Measurements from ENCODE around the gene GLI1.

GLI1 gene

GRCh38 chr12:57459055-57459749 lies 383 bp upstream of the GLI1 start:
- DNase-seq (ENCODE audit: insufficient read length, low spot score) (peak; percentile 81), FAIRE-seq (peak; percentile 92)

GRCh38 chr12:57460468-57460784 lies 841 bp downstream of the GLI1 start:
- DNase-seq (ENCODE audit: insufficient read length, low spot score), result no peak
- FAIRE-seq, result no peak

GRCh38 chr12:57460841-57461275 lies 1.3 kb downstream of the GLI1 start:
- DNase-seq (ENCODE audit: insufficient read length, low spot score), result no peak
- FAIRE-seq, result no peak

- DNase-seq (ENCODE audit: insufficient read length, low spot score), result no peak
- no peak for FAIRE-seq
Measured at GRCh38 chr12:57461276-57461916, 1.8 kb downstream of the GLI1 start.

- FAIRE-seq (no peak), DNase-seq (ENCODE audit: insufficient read length, low spot score) (no peak)
Measured at GRCh38 chr12:57461917-57462250, 2.3 kb downstream of the GLI1 start.

GRCh38 chr12:57462251-57462911 lies 2.8 kb downstream of the GLI1 start:
- DNase-seq (ENCODE audit: insufficient read length, low spot score) (peak; percentile 91), FAIRE-seq (peak; percentile 96)

GRCh38 chr12:57462912-57463253 lies 3.3 kb downstream of the GLI1 start:
- DNase-seq (ENCODE audit: insufficient read length, low spot score), result no peak
- no peak for FAIRE-seq

GRCh38 chr12:57464569-57464968 lies 5.0 kb downstream of the GLI1 start:
- FAIRE-seq (no peak), DNase-seq (ENCODE audit: insufficient read length, low spot score) (no peak)

GRCh38 chr12:57465030-57465746 lies 5.6 kb downstream of the GLI1 start:
- DNase-seq (ENCODE audit: insufficient read length, low spot score) (no peak), FAIRE-seq (no peak)

- DNase-seq (ENCODE audit: insufficient read length, low spot score), result no peak
- no peak for FAIRE-seq
Measured at GRCh38 chr12:57465747-57466505, 6.3 kb downstream of the GLI1 start.

GRCh38 chr12:57467212-57467874 lies 7.8 kb downstream of the GLI1 start:
- DNase-seq (ENCODE audit: insufficient read length, low spot score) (no peak), FAIRE-seq (no peak)

- FAIRE-seq, result no peak
- DNase-seq (ENCODE audit: insufficient read length, low spot score), result no peak
Measured at GRCh38 chr12:57467915-57468314, 8.3 kb downstream of the GLI1 start.

GRCh38 chr12:57469296-57470164 lies 9.9 kb downstream of the GLI1 start:
- FAIRE-seq (no peak), DNase-seq (ENCODE audit: insufficient read length, low spot score) (no peak)

- DNase-seq (ENCODE audit: insufficient read length, low spot score) (no peak), FAIRE-seq (no peak)
Measured at GRCh38 chr12:57470286-57470969, 10.8 kb downstream of the GLI1 start.

GRCh38 chr12:57470970-57471656 lies 11.5 kb downstream of the GLI1 start:
- no peak for DNase-seq (ENCODE audit: insufficient read length, low spot score)
- FAIRE-seq, result no peak

- no peak for FAIRE-seq
- DNase-seq (ENCODE audit: insufficient read length, low spot score), result no peak
Measured at GRCh38 chr12:57471661-57472060, 12.1 kb downstream of the GLI1 start.

- no peak for DNase-seq (ENCODE audit: insufficient read length, low spot score)
- no peak for FAIRE-seq
Measured at GRCh38 chr12:57472391-57472790, 12.8 kb downstream of the GLI1 start.

- FAIRE-seq, result no peak
- DNase-seq (ENCODE audit: insufficient read length, low spot score), result no peak
Measured at GRCh38 chr12:57473392-57473791, 13.8 kb downstream of the GLI1 start.
